Measurements from ENCODE around the gene BAD. TPM values are rescaled to one million over a fixed set of nuclear protein-coding genes. Genes with fewer than 3 reads are reported as not detected.

The BAD gene
- total and polyA plus RNA-seq, 2 of the 13 experiments (the other 11 are each of a cell fraction or from before 2014, with no cell fraction given) = 17.9 to 28.5 TPM

GRCh38 chr11:64230171-64230984 is 54.1 kb downstream of the BAD start, which contains the start of gene DNAJC4 (continued):
- TF ChIP-seq SIN3A (IDR thresholded peaks at IDR 0.05; ENCODE audit: borderline replicate concordance, low read depth, low read length) (peak; percentile 74; the same call in 1 of the 2 replicates), SMAD1 (CRISPR knock-in tag; IDR thresholded peaks at IDR 0.05; ENCODE audit: borderline replicate concordance, low read depth) (0 out of 2 replicates have a peak, but pooled peaks have one; percentile 50), HNF4G (IDR thresholded peaks at IDR 0.05; ENCODE audit: borderline replicate concordance, low read depth, low read length) (no peak), HNF4G (CRISPR knock-in tag; IDR thresholded peaks at IDR 0.05; ENCODE audit: borderline replicate concordance, low read depth) (peak; percentile 18; the same call in 1 of the 2 replicates), ZSCAN20 (CRISPR knock-in tag; IDR thresholded peaks at IDR 0.05; ENCODE audit: borderline replicate concordance) (no peak), TBX2 (CRISPR knock-in tag; IDR thresholded peaks at IDR 0.05; ENCODE audit: borderline replicate concordance) (peak; percentile 47; the same call in 1 of the 2 replicates), RBM39 (IDR thresholded peaks at IDR 0.05; ENCODE audit: low read depth, low read length, poor library complexity, severe bottlenecking) (peak; percentile 85), NR2C2 (CRISPR knock-in tag; IDR thresholded peaks at IDR 0.05; ENCODE audit: borderline replicate concordance) (0 out of 2 replicates have a peak, but pooled peaks have one; percentile 28), CSRNP2 (CRISPR knock-in tag; conservative IDR thresholded peaks at IDR 0.05; ENCODE audit: low read depth) (no peak), ZFP41 (CRISPR knock-in tag; IDR thresholded peaks at IDR 0.05; ENCODE audit: borderline replicate concordance) (peak; percentile 62; the same call in 1 of the 2 replicates), AKAP8 (CRISPR knock-in tag; IDR thresholded peaks at IDR 0.05) (peak; percentile 95; the same call in 1 of the 2 replicates), STAT6 (CRISPR knock-in tag; IDR thresholded peaks at IDR 0.05; ENCODE audit: borderline replicate concordance) (peak; percentile 82; the same call in 1 of the 2 replicates), NFIB (CRISPR knock-in tag; IDR thresholded peaks at IDR 0.05; ENCODE audit: borderline replicate concordance) (no peak), ZNF883 (CRISPR knock-in tag; IDR thresholded peaks at IDR 0.05; ENCODE audit: not compliant biosample characterization) (no peak), ZNF580 (CRISPR knock-in tag; IDR thresholded peaks at IDR 0.05; ENCODE audit: borderline replicate concordance, low read depth) (no peak; the same call in 1 of the 2 replicates), PREB (CRISPR knock-in tag; IDR thresholded peaks at IDR 0.05) (no peak), ZNF468 (CRISPR knock-in tag; IDR thresholded peaks at IDR 0.05) (no peak), PATZ1 (CRISPR knock-in tag; IDR thresholded peaks at IDR 0.05) (peak; percentile 69), ZNF350 (CRISPR knock-in tag; IDR thresholded peaks at IDR 0.05; ENCODE audit: borderline replicate concordance, low read depth) (peak; percentile 67)
